Activated CD4-positive, alpha-beta memory T cell treated with anti-CD3 and anti-CD28 coated beads, Interleukin-2, amount 10 ng/mL, durations not matched to agents 7 days and 5 days (primary cell): ENCODE measurements around the gene ANKRD40CL. TPM values are rescaled to one million over a fixed set of nuclear protein-coding genes. Genes with fewer than 3 reads are reported as not detected.
A peak's percentile ranks its signal among the peaks of the same experiment; 100 is the strongest.
"Not testable (repeated sequence)": the region's sequence is repeated elsewhere in the genome, so short reads cannot be mapped to it uniquely, and the experiment has no call there.

Experiments
- CTCF ChIA-PET: fragments of 350-600 bp; sonication (Branson Sonifier 250); formaldehyde crosslinking; loops from one replicate; lab custom pipeline; 2021; ENCODE audit warnings: antibody characterized with exemption, inconsistent platforms; lab: Charles Lee
- POLR2A ChIA-PET: fragments of 350-600 bp; sonication (Branson Sonifier 250); formaldehyde crosslinking; loops from one replicate; lab custom pipeline; 2021; ENCODE audit warnings: antibody characterized with exemption; lab: Charles Lee
- DNase-seq: peaks from one replicate; pipeline ENCODE4 v3.0.0-alpha.2; 2020
- H3K27ac Mint-ChIP-seq: one replicate; pipeline ENCODE4 v1.8.0; 2021; ENCODE audit warnings: mild to moderate bottlenecking, mixed read lengths
- H3K27me3 Mint-ChIP-seq: one replicate; pipeline ENCODE4 v1.8.0; 2021; ENCODE audit warnings: mixed read lengths
- H3K36me3 Mint-ChIP-seq: one replicate; pipeline ENCODE4 v1.8.0; 2021; ENCODE audit warnings: low read depth, mixed read lengths
- H3K4me1 Mint-ChIP-seq: one replicate; pipeline ENCODE4 v1.8.0; 2021; ENCODE audit warnings: mixed read lengths
- H3K4me3 Mint-ChIP-seq: one replicate; pipeline ENCODE4 v1.8.0; 2021; ENCODE audit warnings: mild to moderate bottlenecking, mixed read lengths
- H3K9me3 Mint-ChIP-seq: one replicate; pipeline ENCODE4 v1.8.0; 2021; ENCODE audit warnings: mixed read lengths
- total RNA-seq, 2 experiments: library from RNA; stranded (reverse); gene quantifications; one replicate each; pipeline ENCODE4 v1.2.3, GENCODE V29; 2021

Gene ANKRD40CL
- total RNA-seq, 2 experiments from 2014 or later = not detected

DNA sequence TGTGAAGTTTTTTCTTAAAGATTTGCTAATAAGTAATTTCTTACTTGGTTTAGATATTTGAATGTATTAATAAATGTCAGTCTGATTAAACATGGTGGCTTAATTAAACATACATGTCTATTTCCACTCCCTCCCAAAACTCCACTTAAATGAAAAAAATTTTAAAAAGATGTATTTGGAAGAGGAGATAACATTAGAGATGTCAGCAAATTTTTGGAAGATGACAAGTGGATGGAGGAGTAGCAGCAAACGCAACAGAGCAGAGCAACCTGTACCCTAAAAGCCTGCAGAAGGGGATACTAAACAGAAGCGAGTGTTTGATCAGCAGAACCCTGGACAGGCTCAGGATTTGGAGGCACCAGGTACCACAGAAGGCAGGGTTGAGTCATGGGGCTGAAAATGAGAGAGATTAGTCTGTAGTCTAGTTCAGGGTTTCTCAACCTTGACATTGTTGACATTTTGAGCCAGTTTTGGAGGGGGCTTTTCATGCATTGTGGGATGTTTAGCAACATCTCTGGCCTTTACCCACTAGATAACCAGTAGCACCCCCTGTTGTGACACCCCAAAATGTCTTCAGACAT lies 30.1 kb downstream of the ANKRD40CL start:
- H3K4me1 Mint-ChIP-seq = peaks cover 35% of the 10 kb centered on the region
- ChIA-PET CTCF (no interaction called here), POLR2A (no interaction called here)
- peaks cover 54% of the 10 kb centered on the region for H3K36me3 Mint-ChIP-seq
- no peaks in the 10 kb centered on the region for H3K27me3 Mint-ChIP-seq
- no peak overlapping the region for H3K4me3 Mint-ChIP-seq
- DNase-seq = no peak
- H3K9me3 Mint-ChIP-seq = no peaks in the 10 kb centered on the region
- H3K27ac Mint-ChIP-seq = no peak overlapping the region

DNA sequence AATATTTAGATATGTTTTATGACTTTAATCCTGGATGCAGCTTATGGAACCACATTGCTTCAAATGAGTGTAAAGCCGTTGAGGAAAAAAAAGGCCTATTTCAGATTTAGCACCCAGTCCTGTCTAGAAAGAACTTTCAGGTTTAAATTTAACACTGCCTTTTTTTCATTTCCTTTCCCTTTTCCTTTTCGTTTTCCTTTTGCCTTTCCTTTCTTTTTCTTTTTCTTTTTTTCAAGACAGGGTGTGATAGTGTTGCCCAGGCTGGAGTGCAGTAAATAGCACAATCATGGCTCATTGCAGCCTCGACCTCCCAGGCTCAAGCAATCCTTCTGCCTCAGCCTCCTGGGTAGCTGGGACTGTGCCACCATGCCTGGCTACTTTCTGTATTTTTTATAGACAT lies 32.0 kb downstream of the ANKRD40CL start:
- H3K4me1 Mint-ChIP-seq = peaks cover 48% of the 10 kb centered on the region
- no peak overlapping the region for H3K4me3 Mint-ChIP-seq
- CTCF ChIA-PET = no interaction called here
- no peak for DNase-seq
- H3K36me3 Mint-ChIP-seq = peaks cover 37% of the 10 kb centered on the region
- POLR2A ChIA-PET = no interaction called here
- no peaks in the 10 kb centered on the region for H3K27me3 Mint-ChIP-seq
- no peaks in the 10 kb centered on the region for H3K9me3 Mint-ChIP-seq
- H3K27ac Mint-ChIP-seq = no peak overlapping the region

DNA sequence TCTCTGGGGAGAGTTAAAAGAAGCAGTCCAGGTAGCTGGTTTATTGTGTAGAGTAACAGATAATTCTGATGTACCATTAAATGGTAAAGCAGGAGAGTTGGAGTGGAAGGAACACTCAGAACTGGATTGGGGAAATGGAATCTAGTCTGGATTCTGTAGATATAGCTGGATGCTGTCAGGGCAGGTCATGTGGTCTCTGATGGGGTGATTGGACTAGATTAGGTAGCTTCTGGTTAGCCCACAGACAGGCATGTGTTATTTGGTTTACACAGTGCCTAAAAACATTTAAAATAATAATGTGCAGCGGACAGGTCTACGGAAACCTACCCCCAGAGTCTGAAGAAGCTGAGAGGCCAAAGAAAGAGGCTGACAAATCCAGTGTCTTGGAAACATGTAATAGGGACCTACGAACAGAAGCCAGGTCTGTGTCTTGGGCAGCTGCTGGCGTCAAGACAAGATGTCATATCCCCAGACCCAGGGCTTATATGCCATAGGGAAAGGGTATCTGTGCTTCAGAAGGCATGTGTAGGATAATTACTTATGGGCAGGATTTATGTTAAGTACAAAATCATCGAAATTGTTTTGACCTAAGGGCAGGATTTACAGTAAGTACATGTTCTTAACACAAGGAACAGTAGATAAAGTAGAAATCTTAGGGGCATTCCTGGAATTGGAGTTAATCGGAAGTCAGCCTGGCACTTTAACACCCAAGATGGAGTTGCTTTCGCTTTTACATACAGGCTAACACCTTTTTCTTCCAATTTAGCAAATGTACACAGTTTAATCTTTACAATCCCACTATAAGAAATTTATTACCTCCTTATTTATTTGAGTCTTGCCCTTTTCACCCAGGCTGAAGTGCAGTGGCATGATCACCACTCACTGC lies 35.5 kb downstream of the ANKRD40CL start:
- peaks cover 50% of the 10 kb centered on the region for H3K4me1 Mint-ChIP-seq
- POLR2A ChIA-PET = interaction anchor here (0.9 to 3.2 kb wide), 4 partner anchors 10 to 24 kb away, joined by 3 to 10 read pairs (median 4); partner anchors contain the start of gene LUC7L3
- no peaks in the 10 kb centered on the region for H3K27me3 Mint-ChIP-seq
- H3K27ac Mint-ChIP-seq = peak overlapping the region; percentile 16
- peaks cover 17% of the 10 kb centered on the region for H3K36me3 Mint-ChIP-seq
- no peaks in the 10 kb centered on the region for H3K9me3 Mint-ChIP-seq
- CTCF ChIA-PET = no interaction called here
- H3K4me3 Mint-ChIP-seq = no peak overlapping the region
- no peak for DNase-seq

DNA sequence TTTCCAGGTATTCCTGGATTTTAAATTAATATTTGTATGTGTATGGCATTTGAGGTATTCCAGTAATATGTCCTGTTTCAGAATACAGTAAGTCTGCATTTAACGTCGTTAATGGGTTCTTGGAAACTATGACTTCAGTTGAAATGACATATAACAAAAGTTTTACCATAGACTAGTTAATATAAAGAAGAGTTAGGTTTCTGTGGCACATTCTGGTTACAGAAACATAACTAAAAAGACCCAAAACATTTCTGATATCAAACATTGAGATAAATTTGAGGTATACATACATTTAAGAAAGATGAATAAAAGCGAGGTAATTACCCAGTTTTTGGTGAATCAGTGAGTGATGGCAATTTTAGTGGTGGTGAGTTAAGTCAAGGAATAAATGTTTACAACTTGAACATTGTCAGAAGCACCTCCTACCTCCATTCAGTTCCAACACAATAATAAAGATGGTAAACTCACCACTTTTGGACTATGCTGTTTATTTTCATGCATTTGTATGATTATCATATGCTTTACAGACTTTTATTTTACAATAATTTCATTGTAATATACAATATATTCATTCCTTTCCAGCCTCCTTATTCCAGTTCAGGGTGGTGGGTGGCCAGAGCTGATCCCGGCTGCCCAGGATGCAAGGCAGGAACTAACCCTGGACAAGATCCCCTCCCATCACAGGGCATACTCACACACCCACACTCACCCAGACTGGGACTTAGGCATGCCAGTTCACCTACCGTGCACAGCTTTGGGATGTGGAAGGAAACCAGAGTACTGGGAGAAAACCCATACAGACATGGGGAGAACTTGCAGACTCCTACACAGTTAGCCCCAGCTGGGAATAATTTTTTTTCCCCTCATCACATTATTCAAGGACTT lies 38.2 kb downstream of the ANKRD40CL start:
- ChIA-PET POLR2A (interaction anchor here (0.9 to 3.2 kb wide), 2 partner anchors 7 to 9 kb away, joined by 3 to 10 read pairs; no protein-coding TSS in a partner anchor), CTCF (interaction anchor here (0.6 to 0.7 kb wide), 2 partner anchors 54 to 64 kb away, joined by 3 to 4 read pairs; no protein-coding TSS in a partner anchor)
- no peak for DNase-seq
- no peaks in the 10 kb centered on the region for H3K27me3 Mint-ChIP-seq
- H3K36me3 Mint-ChIP-seq = peaks cover 15% of the 10 kb centered on the region
- no peaks in the 10 kb centered on the region for H3K9me3 Mint-ChIP-seq
- H3K27ac Mint-ChIP-seq = no peak overlapping the region
- H3K4me1 Mint-ChIP-seq = peaks cover 48% of the 10 kb centered on the region
- H3K4me3 Mint-ChIP-seq = no peak overlapping the region

DNA sequence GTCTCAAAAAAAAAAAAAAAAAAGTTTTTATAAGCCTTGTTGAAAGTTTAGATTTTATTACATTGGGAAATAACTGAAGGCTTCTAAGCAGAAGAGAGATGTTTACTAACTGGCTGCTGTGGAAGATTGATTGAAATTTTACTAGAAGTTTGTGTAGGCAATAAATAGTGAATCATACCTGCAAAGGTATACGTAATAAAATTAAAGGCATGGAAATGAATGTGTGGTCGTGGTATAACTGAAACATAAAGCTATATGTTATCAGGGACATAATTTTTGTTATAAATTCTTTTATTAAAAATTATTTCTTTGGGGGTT lies 39.2 kb downstream of the ANKRD40CL start:
- Mint-ChIP-seq H3K27ac (no peak overlapping the region), H3K4me3 (no peak overlapping the region), H3K27me3 (no peaks in the 10 kb centered on the region), H3K4me1 (peaks cover 55% of the 10 kb centered on the region), H3K36me3 (peaks cover 12% of the 10 kb centered on the region), H3K9me3 (no peaks in the 10 kb centered on the region)
- ChIA-PET POLR2A (interaction anchor here (1.3 kb wide), 1 partner anchor 9 kb away, joined by 3 read pairs; the partner anchor contains the start of gene LUC7L3), CTCF (no interaction called here)
- DNase-seq = no peak

DNA sequence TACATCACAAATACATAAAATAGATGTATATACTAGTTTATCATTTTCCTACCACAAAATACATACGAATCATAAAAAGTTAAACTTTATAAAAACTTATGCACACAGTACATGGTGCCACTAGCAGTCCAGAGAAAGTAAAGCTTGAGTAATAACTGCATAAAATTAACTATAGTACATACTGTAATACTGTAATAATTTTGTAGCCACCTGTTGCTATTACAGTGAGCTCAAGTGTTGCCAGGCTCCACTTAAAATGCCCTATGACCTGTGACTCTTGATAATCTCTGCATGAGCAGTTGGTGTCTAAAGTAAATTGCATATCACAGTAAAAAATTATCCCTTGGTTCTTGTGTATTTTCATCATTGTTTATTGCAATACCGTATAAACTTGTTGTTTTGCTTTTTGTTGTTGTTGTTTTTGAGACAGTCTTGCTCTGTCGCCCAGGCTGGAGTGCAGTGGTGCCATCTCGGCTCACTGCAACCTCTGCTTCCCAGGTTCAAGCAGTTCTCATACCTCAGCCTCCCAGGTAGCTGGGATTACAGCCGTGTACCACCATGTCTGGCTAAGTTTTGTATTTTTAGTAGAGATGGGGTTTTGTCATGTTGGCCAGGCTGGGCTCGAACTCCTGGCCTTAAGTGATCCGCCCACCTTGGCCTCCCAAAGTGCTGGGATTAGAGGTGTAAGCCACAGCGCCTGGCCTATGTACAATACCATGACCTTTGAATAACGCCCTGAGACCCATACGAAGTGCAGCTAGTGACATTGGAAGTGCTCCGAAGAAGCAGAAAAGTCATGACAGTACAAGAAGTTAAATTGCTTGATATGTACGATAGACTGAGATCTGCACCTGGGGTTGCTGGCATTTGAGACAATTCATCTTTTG lies 41.3 kb downstream of the ANKRD40CL start:
- Mint-ChIP-seq H3K4me3 (no peak overlapping the region), H3K27ac (no peak overlapping the region), H3K27me3 (no peaks in the 10 kb centered on the region), H3K4me1 (peaks cover 54% of the 10 kb centered on the region), H3K9me3 (no peaks in the 10 kb centered on the region), H3K36me3 (peaks cover 26% of the 10 kb centered on the region)
- POLR2A ChIA-PET = interaction anchor here (0.6 to 0.7 kb wide), 2 partner anchors 19 to 193 kb away, joined by 3 read pairs; no protein-coding TSS in a partner anchor
- CTCF ChIA-PET = interaction anchor here (0.8 kb wide), 1 partner anchor 17 kb away, joined by 3 read pairs; no protein-coding TSS in a partner anchor
- no peak for DNase-seq

DNA sequence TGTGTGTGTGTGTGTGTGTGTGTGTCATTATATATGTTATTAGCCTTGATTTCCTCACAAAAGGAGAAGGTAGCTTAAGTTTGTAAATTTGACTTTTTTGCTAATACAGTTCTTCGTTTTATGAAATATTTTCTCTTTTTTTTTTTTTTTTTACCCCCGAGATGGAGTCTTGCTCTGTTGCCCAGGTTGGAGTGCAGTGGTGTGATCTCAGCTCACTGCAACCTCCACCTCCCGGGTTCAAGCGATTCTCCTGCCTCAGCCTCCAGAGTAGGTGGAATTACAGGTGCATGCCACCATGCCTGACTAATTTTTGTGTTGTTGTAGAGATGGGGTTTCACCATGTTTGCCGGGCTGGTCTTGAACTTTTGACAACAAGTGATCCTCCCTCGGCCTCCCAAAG lies 42.7 kb downstream of the ANKRD40CL start:
- DNase-seq, H3K4me3 Mint-ChIP-seq, H3K27ac Mint-ChIP-seq, H3K9me3 Mint-ChIP-seq, H3K27me3 Mint-ChIP-seq, POLR2A ChIA-PET: not testable (repeated sequence)
- CTCF ChIA-PET = interaction anchor here (0.7 kb wide), 1 partner anchor 185 kb away, joined by 3 read pairs; no protein-coding TSS in a partner anchor
- peaks cover 53% of the 10 kb centered on the region for H3K4me1 Mint-ChIP-seq
- H3K36me3 Mint-ChIP-seq = peaks cover 26% of the 10 kb centered on the region

DNA sequence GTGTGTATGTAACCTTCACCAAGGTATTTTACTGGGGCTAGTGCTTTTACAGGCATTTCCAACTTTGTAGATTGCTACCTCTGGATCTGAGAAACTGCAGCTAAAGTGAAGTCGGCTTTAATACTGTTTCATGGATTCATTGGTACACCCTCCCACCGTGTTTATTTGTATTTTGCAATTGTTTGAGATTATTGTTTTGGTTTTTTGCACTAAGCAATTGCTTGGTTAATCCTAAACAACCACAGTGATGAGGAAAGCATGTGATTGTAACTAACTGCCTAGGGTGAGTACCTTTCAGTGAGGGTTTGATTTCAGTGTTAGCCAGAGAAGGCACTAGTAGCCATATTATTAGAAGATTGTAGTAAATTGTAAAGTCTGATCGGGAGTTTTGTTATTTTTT lies 44.6 kb downstream of the ANKRD40CL start:
- ChIA-PET CTCF (no interaction called here), POLR2A (no interaction called here)
- H3K36me3 Mint-ChIP-seq = peaks cover 24% of the 10 kb centered on the region
- H3K27ac Mint-ChIP-seq = no peak overlapping the region
- peak overlapping the region; percentile 43 for H3K4me3 Mint-ChIP-seq
- H3K9me3 Mint-ChIP-seq = no peaks in the 10 kb centered on the region
- peaks cover 51% of the 10 kb centered on the region for H3K4me1 Mint-ChIP-seq
- no peaks in the 10 kb centered on the region for H3K27me3 Mint-ChIP-seq
- no peak for DNase-seq

DNA sequence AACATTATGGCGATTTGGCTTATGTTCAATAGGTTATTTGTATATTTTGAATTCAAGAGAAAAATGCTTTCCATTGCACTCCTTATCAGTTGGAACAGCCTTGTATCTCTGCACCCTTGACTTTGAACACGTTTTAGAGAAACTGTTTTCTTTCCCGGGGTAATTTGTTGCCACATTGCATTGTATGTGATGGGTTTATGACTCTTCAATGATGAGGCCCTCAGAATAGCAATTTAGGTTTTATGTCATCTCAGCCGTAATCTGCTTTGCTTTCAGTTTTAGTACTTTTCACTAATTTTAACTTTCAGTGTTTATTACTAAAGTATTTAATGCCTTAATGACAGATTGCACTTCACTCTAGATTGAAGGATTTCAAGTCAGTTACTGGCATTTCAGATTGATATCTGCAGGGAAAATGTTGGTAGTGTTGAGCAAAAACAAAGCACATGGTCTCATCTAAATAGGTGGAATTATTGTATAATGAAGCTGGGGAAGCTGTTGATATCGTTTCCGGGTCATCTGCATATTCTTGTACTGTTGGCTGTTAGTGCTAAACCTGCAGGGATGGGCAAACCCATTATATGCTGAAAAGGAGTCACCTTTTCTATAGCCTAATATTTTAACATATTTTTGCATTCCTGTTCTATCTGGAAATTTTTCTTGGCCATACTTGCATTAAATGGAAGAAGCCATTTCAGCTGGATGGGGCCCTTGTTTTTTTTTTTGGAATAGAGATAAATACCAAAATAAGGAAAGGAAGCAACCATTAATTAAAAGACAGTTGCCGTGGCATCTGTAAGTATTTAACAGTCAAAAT lies 45.9 kb downstream of the ANKRD40CL start:
- POLR2A ChIA-PET = interaction anchor here (0.8 to 1.4 kb wide), 8 partner anchors 8 to 324 kb away, joined by 3 to 10 read pairs (median 4); partner anchors contain the start of genes ANKRD40, LRRC59 and TOB1
- no peak for DNase-seq
- Mint-ChIP-seq H3K36me3 (peaks cover 17% of the 10 kb centered on the region), H3K27ac (peak overlapping the region; percentile 97), H3K27me3 (no peaks in the 10 kb centered on the region), H3K9me3 (no peaks in the 10 kb centered on the region), H3K4me1 (peaks cover 42% of the 10 kb centered on the region), H3K4me3 (peak overlapping the region; percentile 95)
- CTCF ChIA-PET = interaction anchor here (0.5 to 1.2 kb wide), 3 partner anchors 12 to 670 kb away, joined by 3 to 5 read pairs (median 4); partner anchors contain the start of gene ANKRD40

DNA sequence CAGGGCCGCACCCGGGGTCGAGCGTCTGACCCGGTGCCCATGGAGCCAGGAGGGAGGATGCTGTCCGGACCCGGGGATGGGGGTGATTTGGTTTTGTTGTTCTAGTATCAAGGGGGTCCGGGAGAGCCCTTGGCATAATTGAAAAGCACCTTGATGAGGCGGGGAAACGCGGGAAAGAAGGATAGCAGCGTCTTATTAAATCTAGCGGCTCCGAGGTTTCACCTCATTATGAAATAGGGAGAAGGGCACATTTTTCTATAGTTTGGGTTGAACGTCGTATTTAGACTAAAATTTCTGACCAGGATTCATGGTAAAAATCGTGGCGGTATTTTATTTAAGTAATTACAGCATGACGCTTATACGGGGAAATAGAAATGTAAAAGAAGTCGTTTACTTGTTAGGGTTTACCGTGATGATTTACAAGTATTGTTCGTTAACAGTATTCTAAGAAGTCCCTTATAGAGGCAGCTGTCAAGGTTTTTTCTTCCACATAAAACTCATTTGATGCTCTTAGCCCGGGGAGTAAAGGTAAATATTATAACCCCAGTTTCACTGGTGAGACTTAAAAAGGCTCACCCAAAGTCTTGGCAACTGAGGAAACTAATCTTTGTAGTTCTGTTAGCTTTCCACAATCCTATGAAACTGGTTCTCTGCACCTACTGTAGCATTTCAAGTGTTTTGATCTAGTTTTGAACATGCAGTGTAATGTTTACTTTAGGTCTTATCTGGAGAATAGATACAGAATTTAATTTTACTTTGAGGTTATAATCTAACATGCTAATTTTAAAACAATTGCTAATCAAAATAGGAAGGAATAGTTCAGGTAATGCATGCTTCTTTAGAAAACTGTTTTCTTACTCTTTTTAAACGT lies 47.2 kb downstream of the ANKRD40CL start:
- H3K27ac Mint-ChIP-seq = peak overlapping the region; percentile 97
- H3K9me3 Mint-ChIP-seq = no peaks in the 10 kb centered on the region
- no peak for DNase-seq
- H3K4me1 Mint-ChIP-seq = peaks cover 36% of the 10 kb centered on the region
- CTCF ChIA-PET = interaction anchor here (1.5 to 2.2 kb wide), 2 partner anchors 60 to 92 kb away, joined by 3 to 7 read pairs; no protein-coding TSS in a partner anchor
- H3K4me3 Mint-ChIP-seq = peak overlapping the region; percentile 95
- H3K36me3 Mint-ChIP-seq = peaks cover 17% of the 10 kb centered on the region
- POLR2A ChIA-PET = interaction anchor here (0.6 to 4.2 kb wide), 12 partner anchors 7 to 299 kb away, joined by 3 to 115 read pairs (median 4); partner anchors contain the start of genes ANKRD40 and TOB1
- H3K27me3 Mint-ChIP-seq = no peaks in the 10 kb centered on the region
